Type B pancreatic cell (in vitro differentiated cells): ENCODE measurements around the gene ATAD2B. TPM values are rescaled to one million over a fixed set of nuclear protein-coding genes. Genes with fewer than 3 reads are reported as not detected.

Experiments
- DNase-seq: peaks from one replicate; pipeline ENCODE4 v3.0.0; 2021; ENCODE audit warnings: mixed read lengths; ENCODE audit not compliant: unreplicated experiment; ENCODE audit errors: extremely low spot score
- H3K27ac Mint-ChIP-seq: 2 replicates; pipeline ENCODE4 v1.8.0; 2021; ENCODE audit warnings: mild to moderate bottlenecking, mixed read lengths
- H3K27me3 Mint-ChIP-seq: 2 replicates; pipeline ENCODE4 v1.8.0; 2021; ENCODE audit warnings: mixed read lengths
- H3K36me3 Mint-ChIP-seq: 2 replicates; pipeline ENCODE4 v1.8.0; 2021; ENCODE audit warnings: mixed read lengths
- H3K4me1 Mint-ChIP-seq: one replicate; pipeline ENCODE4 v1.8.0; 2021; ENCODE audit warnings: mixed read lengths; ENCODE audit not compliant: unreplicated experiment
- H3K4me3 Mint-ChIP-seq: 2 replicates; pipeline ENCODE4 v1.8.0; 2021; ENCODE audit warnings: mild to moderate bottlenecking, mixed read lengths
- H3K9me3 Mint-ChIP-seq: 2 replicates; pipeline ENCODE4 v1.8.0; 2021; ENCODE audit warnings: mixed read lengths
- CTCF ChIP-seq: fragments of 200-600 bp; sonication (generic); conservative IDR thresholded peaks from 2 replicates; pipeline ENCODE4 v1.5.0; 2021; ENCODE audit warnings: antibody characterized with exemption, mild to moderate bottlenecking
- total RNA-seq: library from RNA; stranded (reverse); gene quantifications from 2 replicates; pipeline ENCODE4 v1.2.1, GENCODE V29; 2021; ENCODE audit warnings: low replicate concordance

Gene ATAD2B
- total RNA-seq, 1 donor from 2014 or later, result 25.7 TPM

GRCh38 chr2:23705771-23706612 lies 220.9 kb downstream of the ATAD2B start:
- no peak for DNase-seq
- Mint-ChIP-seq H3K27ac (no peak overlapping the region), H3K9me3 (no peaks in the 10 kb centered on the region), H3K27me3 (no peaks in the 10 kb centered on the region), H3K4me3 (no peak overlapping the region), H3K4me1 (no peaks in the 10 kb centered on the region), H3K36me3 (peaks cover 42% of the 10 kb centered on the region)
- TF ChIP-seq CTCF, result no peak

- H3K4me1 Mint-ChIP-seq, result peaks cover 9% of the 10 kb centered on the region
- H3K36me3 Mint-ChIP-seq, result peaks cover 51% of the 10 kb centered on the region
- TF ChIP-seq CTCF, result no peak
- H3K9me3 Mint-ChIP-seq, result peaks cover 6% of the 10 kb centered on the region
- no peaks in the 10 kb centered on the region for H3K27me3 Mint-ChIP-seq
- no peak overlapping the region for H3K27ac Mint-ChIP-seq
- no peak for DNase-seq
- no peak overlapping the region for H3K4me3 Mint-ChIP-seq
Observed at GRCh38 chr2:23703583-23704385, 223.1 kb downstream of the ATAD2B start.

GRCh38 chr2:23703037-23703582 lies 223.8 kb downstream of the ATAD2B start:
- Mint-ChIP-seq H3K27ac (no peak overlapping the region), H3K36me3 (peaks cover 53% of the 10 kb centered on the region), H3K27me3 (no peaks in the 10 kb centered on the region), H3K9me3 (peaks cover 6% of the 10 kb centered on the region), H3K4me1 (peaks cover 9% of the 10 kb centered on the region), H3K4me3 (no peak overlapping the region)
- DNase-seq, result no peak
- no peak for TF ChIP-seq CTCF

GRCh38 chr2:23700627-23701026 lies 226.3 kb downstream of the ATAD2B start:
- no peak overlapping the region for H3K4me3 Mint-ChIP-seq
- no peaks in the 10 kb centered on the region for H3K27me3 Mint-ChIP-seq
- no peak for TF ChIP-seq CTCF
- peaks cover 45% of the 10 kb centered on the region for H3K36me3 Mint-ChIP-seq
- peaks cover 6% of the 10 kb centered on the region for H3K9me3 Mint-ChIP-seq
- peaks cover 9% of the 10 kb centered on the region for H3K4me1 Mint-ChIP-seq
- H3K27ac Mint-ChIP-seq, result peak overlapping the region; percentile 0
- no peak for DNase-seq

GRCh38 chr2:23699580-23699925 lies 227.4 kb downstream of the ATAD2B start:
- Mint-ChIP-seq H3K27me3 (no peaks in the 10 kb centered on the region), H3K27ac (peak overlapping the region; percentile 19), H3K36me3 (peaks cover 45% of the 10 kb centered on the region), H3K4me3 (no peak overlapping the region), H3K4me1 (peaks cover 9% of the 10 kb centered on the region), H3K9me3 (peaks cover 6% of the 10 kb centered on the region)
- TF ChIP-seq CTCF, result no peak
- peak; percentile 34 for DNase-seq
